ENCODE measurements around the gene U2AF2. TPM values are rescaled to one million over a fixed set of nuclear protein-coding genes. Genes with fewer than 3 reads are reported as not detected.
A peak's percentile ranks its signal among the peaks of the same experiment; 100 is the strongest.

Gene U2AF2
- total and polyA plus RNA-seq, 4 experiments from 2014 or later: 1.3 to 259 (median 135) TPM

DNA sequence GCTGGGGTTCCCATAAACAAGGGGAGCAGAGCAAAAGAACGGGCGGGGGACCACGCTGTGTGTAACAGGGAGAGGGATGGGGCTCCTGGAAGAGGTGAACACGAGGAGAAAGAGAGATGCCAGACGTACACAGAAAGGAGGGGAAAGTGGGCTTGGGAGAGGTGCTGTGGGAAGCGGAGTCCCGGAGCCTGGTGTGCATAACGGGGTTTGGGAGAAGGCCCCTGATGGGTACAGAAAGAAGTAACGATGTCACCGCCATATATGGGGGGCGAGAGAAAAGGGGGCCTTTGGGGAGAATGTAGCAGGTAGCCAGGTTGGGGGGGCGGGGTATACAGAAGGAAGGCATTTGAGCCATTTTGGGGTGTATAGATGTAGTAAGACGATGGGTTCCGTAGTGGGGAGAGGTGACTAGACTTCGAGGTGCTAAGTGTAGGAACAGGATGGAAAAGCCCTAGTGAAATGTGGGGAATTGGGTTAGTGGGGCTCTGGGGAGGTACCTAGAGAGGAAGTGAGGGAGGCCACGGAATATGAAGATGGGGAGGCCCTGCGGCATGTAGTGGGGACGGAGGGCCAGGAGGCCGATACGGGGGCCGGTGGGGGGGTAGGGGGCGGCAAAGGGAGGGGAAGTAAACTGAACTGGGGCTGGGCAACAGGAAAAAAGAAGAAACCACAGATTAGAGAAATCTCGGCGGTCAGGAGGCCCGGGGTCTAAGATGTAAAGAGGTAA is 13.2 kb upstream of the U2AF2 start:
- Mint-ChIP-seq H3K4me1 (peaks cover 36 to 71% (median 53%) of the 10 kb centered on the region in 4 donors), H3K27me3 (no peaks in the 10 kb centered on the region), H3K27ac (peak overlapping the region; percentile 79 to 95 (median 92)), H3K36me3 (peaks cover 14 to 22% of the 10 kb centered on the region in 2 donors), H3K9me3 (peaks cover 0 to 1% (median 0%) of the 10 kb centered on the region in 8 donors), H3K4me3 (peak overlapping the region; percentile 82 to 94 (median 88))
- Histone ChIP-seq H3K27me3 (ENCODE audit: insufficient read depth, low read length) (no peaks in the 10 kb centered on the region), H3K9me3 (ENCODE audit: control insufficient read depth in 1 of 2, low read length in 2 of 2) (no peaks in the 10 kb centered on the region), H3K4me1 (ENCODE audit: insufficient read depth, low read length) (peaks cover 51% of the 10 kb centered on the region), H3K36me3 (ENCODE audit: insufficient read depth, low read length) (peaks cover 7% of the 10 kb centered on the region), H3K27ac (ENCODE audit: low read depth, low read length) (peak overlapping the region; percentile 69), H3K4me3 (ENCODE audit: low read length in 2 of 2) (peak overlapping the region; percentile 78 to 83)
- ChIA-PET POLR2A (ENCODE audit: partially characterized antibody) (interaction anchor here (1.2 to 9.9 kb wide), 14 partner anchors 8 to 1452 kb away, joined by 3 to 91 read pairs (median 10); partner anchors contain the start of genes FIZ1, MBOAT7, U2AF2 and ZNF524), CTCF (ENCODE audit: partially characterized antibody) (interaction anchor here (0.6 to 1.9 kb wide), 5 partner anchors 9 to 15 kb away, joined by 3 to 10 read pairs (median 4); no protein-coding TSS in a partner anchor)
- DNase-seq: peak in 2 of 5 donors; percentile 37 to 67
- intact Hi-C loops (cut with micrococcal nuclease): loop anchor here (5.0 kb wide), 3 partner anchors 34 to 524 kb away; partner anchors contain the start of genes PPP1R12C, UBE2S and ZNF865

DNA sequence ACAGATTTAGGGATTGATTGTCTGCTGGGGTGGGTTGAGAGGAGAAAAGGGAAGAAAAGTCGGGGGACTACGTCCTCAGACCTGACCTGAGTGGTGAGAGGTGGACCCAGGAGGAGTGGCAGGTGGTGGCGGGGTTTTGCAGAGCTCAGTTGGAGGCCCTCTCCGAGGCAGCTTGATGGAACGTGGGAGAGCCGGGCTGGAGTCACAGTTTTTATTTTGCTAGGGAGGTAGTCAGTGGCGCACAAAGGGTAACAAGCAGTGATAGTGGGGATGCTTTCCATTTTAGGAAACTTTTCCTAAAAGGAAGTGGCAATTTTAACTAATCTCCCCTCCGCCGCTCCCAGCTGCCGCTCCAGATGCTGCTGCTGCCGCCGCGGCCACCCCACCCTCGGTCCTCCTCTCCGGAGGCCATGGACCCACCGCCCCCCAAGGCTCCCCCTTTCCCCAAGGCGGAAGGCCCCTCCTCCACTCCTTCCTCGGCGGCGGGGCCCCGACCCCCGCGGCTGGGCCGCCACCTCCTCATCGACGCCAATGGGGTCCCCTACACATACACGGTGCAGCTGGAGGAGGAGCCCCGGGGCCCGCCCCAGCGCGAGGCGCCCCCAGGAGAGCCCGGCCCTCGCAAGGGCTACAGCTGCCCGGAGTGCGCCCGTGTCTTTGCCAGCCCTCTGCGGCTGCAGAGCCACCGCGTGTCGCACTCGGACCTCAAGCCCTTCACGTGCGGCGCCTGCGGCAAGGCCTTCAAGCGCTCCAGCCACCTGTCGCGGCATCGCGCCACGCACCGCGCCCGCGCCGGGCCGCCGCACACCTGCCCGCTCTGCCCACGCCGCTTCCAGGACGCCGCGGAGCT is 12.5 kb upstream of the U2AF2 start:
- H3K9me3 Mint-ChIP-seq: peaks cover 0 to 1% (median 0%) of the 10 kb centered on the region in 8 donors
- peaks cover 14 to 23% of the 10 kb centered on the region in 2 donors for H3K36me3 Mint-ChIP-seq
- ChIA-PET CTCF (ENCODE audit: partially characterized antibody) (interaction anchor here (0.6 to 1.9 kb wide), 6 partner anchors 9 to 16 kb away, joined by 3 to 10 read pairs (median 4); no protein-coding TSS in a partner anchor), POLR2A (ENCODE audit: partially characterized antibody) (interaction anchor here (0.9 to 4.0 kb wide), 18 partner anchors 9 to 1453 kb away, joined by 3 to 84 read pairs (median 4); partner anchors contain the start of genes FIZ1, HSPBP1, MBOAT7 and PPP6R1)
- peaks cover 7% of the 10 kb centered on the region for H3K36me3 ChIP-seq (ENCODE audit: insufficient read depth, low read length)
- peaks cover 47% of the 10 kb centered on the region for H3K4me1 ChIP-seq (ENCODE audit: insufficient read depth, low read length)
- H3K27ac Mint-ChIP-seq: peak overlapping the region; percentile 90 to 99 (median 95)
- no peaks in the 10 kb centered on the region for H3K27me3 ChIP-seq (ENCODE audit: insufficient read depth, low read length)
- no peaks in the 10 kb centered on the region for H3K27me3 Mint-ChIP-seq
- H3K4me3 Mint-ChIP-seq: peak overlapping the region; percentile 86 to 96 (median 92)
- no peaks in the 10 kb centered on the region for H3K9me3 ChIP-seq (ENCODE audit: control insufficient read depth in 1 of 2, low read length in 2 of 2)
- DNase-seq: no peak
- intact Hi-C loops (cut with micrococcal nuclease): loop anchor here (1.0 to 5.0 kb wide), 6 partner anchors 7 to 525 kb away; partner anchors contain the start of genes EPN1, PPP1R12C, UBE2S and ZNF865
- peaks cover 35 to 67% (median 51%) of the 10 kb centered on the region in 4 donors for H3K4me1 Mint-ChIP-seq
- peak overlapping the region; percentile 69 for H3K27ac ChIP-seq (ENCODE audit: low read depth, low read length)
- peak overlapping the region; percentile 78 to 83 for H3K4me3 ChIP-seq (ENCODE audit: low read length in 2 of 2)

GRCh38 chr19:55643003-55643886 is 11.6 kb upstream of the U2AF2 start, which contains the start of gene ZNF581:
Gene ZNF581, plus strand, starts transcription at chr19:55643649. Its CDS starts 923 bp downstream, at chr19:55644572.
- Histone ChIP-seq H3K36me3 (ENCODE audit: insufficient read depth, low read length) (peaks cover 7% of the 10 kb centered on the region), H3K27me3 (ENCODE audit: insufficient read depth, low read length) (no peaks in the 10 kb centered on the region), H3K4me3 (ENCODE audit: low read length in 2 of 2) (peak within 1 kb of the TSS; percentile 53 to 83), H3K27ac (ENCODE audit: low read depth, low read length) (peak within 1 kb of the TSS; percentile 69), H3K4me1 (ENCODE audit: insufficient read depth, low read length) (peaks cover 46% of the 10 kb centered on the region), H3K9me3 (ENCODE audit: control insufficient read depth in 1 of 2, low read length in 2 of 2) (no peaks in the 10 kb centered on the region)
- POLR2A ChIA-PET (ENCODE audit: partially characterized antibody): interaction anchor here (0.9 to 4.0 kb wide), 18 partner anchors 9 to 1454 kb away, joined by 3 to 84 read pairs (median 4); partner anchors contain the start of genes FIZ1, HSPBP1, MBOAT7 and PPP6R1
- Mint-ChIP-seq H3K36me3 (peaks cover 9 to 17% of the 10 kb centered on the region in 2 donors), H3K9me3 (peaks cover 0 to 1% (median 0%) of the 10 kb centered on the region in 8 donors), H3K4me3 (peak within 1 kb of the TSS; percentile 86 to 96 (median 92)), H3K27me3 (no peaks in the 10 kb centered on the region), H3K27ac (peak within 1 kb of the TSS; percentile 87 to 99 (median 94)), H3K4me1 (peaks cover 30 to 63% (median 47%) of the 10 kb centered on the region in 4 donors)
- DNase-seq: peak; percentile 77 to 85 (median 79)
- CTCF ChIA-PET (ENCODE audit: partially characterized antibody): interaction anchor here (1.0 to 1.9 kb wide), 3 partner anchors 10 to 17 kb away, joined by 3 to 10 read pairs (median 6); no protein-coding TSS in a partner anchor
- intact Hi-C loops (cut with micrococcal nuclease): loop anchor here (1.0 to 5.0 kb wide), 6 partner anchors 8 to 526 kb away; partner anchors contain the start of genes EPN1, PPP1R12C, UBE2S and ZNF865

DNA sequence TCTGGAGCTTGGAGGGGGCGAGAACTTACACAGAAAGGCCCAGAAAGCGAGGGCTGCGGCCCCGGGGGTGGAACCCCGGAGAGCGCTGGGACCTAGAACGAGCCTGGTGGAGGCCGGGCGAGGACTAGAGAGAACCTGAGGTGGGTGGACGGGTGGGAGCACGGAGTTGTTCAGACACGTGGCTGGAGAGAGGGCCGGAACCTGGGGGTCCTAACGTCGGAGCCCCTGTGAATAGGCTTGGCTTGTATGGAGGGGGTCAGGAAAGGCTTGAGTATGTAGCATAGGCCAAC is 11.0 kb upstream of the U2AF2 start:
- peak overlapping the region; percentile 83 to 96 (median 92) for H3K4me3 Mint-ChIP-seq
- intact Hi-C loops (cut with micrococcal nuclease): loop anchor here (1.0 to 5.0 kb wide), 6 partner anchors 9 to 527 kb away; partner anchors contain the start of genes EPN1, PPP1R12C, UBE2S and ZNF865
- peaks cover 9 to 17% of the 10 kb centered on the region in 2 donors for H3K36me3 Mint-ChIP-seq
- no peaks in the 10 kb centered on the region for H3K27me3 ChIP-seq (ENCODE audit: insufficient read depth, low read length)
- POLR2A ChIA-PET (ENCODE audit: partially characterized antibody): interaction anchor here (2.1 to 4.0 kb wide), 3 partner anchors 10 to 44 kb away, joined by 23 to 84 read pairs (median 51); partner anchors contain the start of genes FIZ1, U2AF2 and ZNF524
- H3K27ac Mint-ChIP-seq: peak overlapping the region; percentile 73 to 93 (median 89)
- H3K9me3 Mint-ChIP-seq: peaks cover 0 to 1% (median 0%) of the 10 kb centered on the region in 8 donors
- peaks cover 7% of the 10 kb centered on the region for H3K36me3 ChIP-seq (ENCODE audit: insufficient read depth, low read length)
- peak overlapping the region; percentile 69 for H3K27ac ChIP-seq (ENCODE audit: low read depth, low read length)
- peaks cover 29 to 61% (median 45%) of the 10 kb centered on the region in 4 donors for H3K4me1 Mint-ChIP-seq
- H3K27me3 Mint-ChIP-seq: no peaks in the 10 kb centered on the region
- H3K9me3 ChIP-seq (ENCODE audit: control insufficient read depth in 1 of 2, low read length in 2 of 2): no peaks in the 10 kb centered on the region
- DNase-seq: no peak
- peak overlapping the region; percentile 52 to 83 for H3K4me3 ChIP-seq (ENCODE audit: low read length in 2 of 2)
- H3K4me1 ChIP-seq (ENCODE audit: insufficient read depth, low read length): peaks cover 52% of the 10 kb centered on the region
- CTCF ChIA-PET (ENCODE audit: partially characterized antibody): interaction anchor here (4.1 kb wide), 1 partner anchor 12 kb away, joined by 36 read pairs; no protein-coding TSS in a partner anchor

- H3K4me1 Mint-ChIP-seq: peaks cover 26 to 56% (median 41%) of the 10 kb centered on the region in 4 donors
- CTCF ChIA-PET (ENCODE audit: partially characterized antibody): interaction anchor here (4.1 kb wide), 1 partner anchor 12 kb away, joined by 36 read pairs; no protein-coding TSS in a partner anchor
- peak in 1 of 5 donors; percentile 30 for DNase-seq
- H3K27ac Mint-ChIP-seq: peak overlapping the region; percentile 73 to 93 (median 89)
- Histone ChIP-seq H3K27ac (ENCODE audit: low read depth, low read length) (peak overlapping the region; percentile 69), H3K9me3 (ENCODE audit: control insufficient read depth in 1 of 2, low read length in 2 of 2) (no peaks in the 10 kb centered on the region), H3K27me3 (ENCODE audit: insufficient read depth, low read length) (no peaks in the 10 kb centered on the region), H3K4me3 (ENCODE audit: low read length in 2 of 2) (peak overlapping the region; percentile 52 to 83), H3K4me1 (ENCODE audit: insufficient read depth, low read length) (peaks cover 54% of the 10 kb centered on the region), H3K36me3 (ENCODE audit: insufficient read depth, low read length) (peaks cover 7% of the 10 kb centered on the region)
- POLR2A ChIA-PET (ENCODE audit: partially characterized antibody): interaction anchor here (3.7 to 4.0 kb wide), 2 partner anchors 11 kb away, joined by 51 to 84 read pairs; partner anchors contain the start of gene U2AF2
- peaks cover 0 to 1% (median 0%) of the 10 kb centered on the region in 8 donors for H3K9me3 Mint-ChIP-seq
- peak overlapping the region; percentile 83 to 96 (median 92) for H3K4me3 Mint-ChIP-seq
- intact Hi-C loops (cut with micrococcal nuclease): loop anchor here (5.0 kb wide), 3 partner anchors 37 to 527 kb away; partner anchors contain the start of genes PPP1R12C, UBE2S and ZNF865
- no peaks in the 10 kb centered on the region for H3K27me3 Mint-ChIP-seq
- H3K36me3 Mint-ChIP-seq: peaks cover 4 to 13% of the 10 kb centered on the region in 2 donors
Measured at GRCh38 chr19:55644191-55644833, 10.5 kb upstream of the U2AF2 start.
